GM18499 (cell line): ENCODE data around the gene ANKRD13D.
"Not testable (repeated sequence)": the region's sequence is repeated elsewhere in the genome, so short reads cannot be mapped to it uniquely, and the experiment has no call there.

Experiments used
- ATAC-seq: cut with Tn5 transposase; IDR thresholded peaks from one replicate; pipeline ENCODE4 v1.9.1; 2021; ENCODE audit warnings: moderate number of reproducible peaks; ENCODE audit not compliant: insufficient read depth, unreplicated experiment

ANKRD13D gene

GRCh38 chr11:67289226-67289650 lies at the start of gene ANKRD13D:
Gene ANKRD13D, plus strand, starts transcription at chr11:67289303. Its CDS starts 158 bp downstream, at chr11:67289461.
- no peak for ATAC-seq

- ATAC-seq = peak; percentile 63
These were observed 49.1 kb upstream of the ANKRD13D start for GRCh38 chr11:67239783-67240575.

GRCh38 chr11:67240576-67241389 lies 48.3 kb upstream of the ANKRD13D start:
- no peak for ATAC-seq

- no peak for ATAC-seq
These were observed 46.6 kb upstream of the ANKRD13D start for GRCh38 chr11:67242548-67242947.

- no peak for ATAC-seq
These were observed 46.1 kb upstream of the ANKRD13D start for GRCh38 chr11:67243051-67243450.

GRCh38 chr11:67245046-67245445 lies 44.1 kb upstream of the ANKRD13D start:
- ATAC-seq = no peak

GRCh38 chr11:67247946-67248550 lies 41.1 kb upstream of the ANKRD13D start:
- ATAC-seq = no peak

- no peak for ATAC-seq
These were observed 40.5 kb upstream of the ANKRD13D start for GRCh38 chr11:67248653-67249052.

- ATAC-seq = no peak
These were observed 38.8 kb upstream of the ANKRD13D start for GRCh38 chr11:67250059-67251043.

GRCh38 chr11:67251841-67252240 lies 37.3 kb upstream of the ANKRD13D start:
- ATAC-seq = no peak

GRCh38 chr11:67252831-67253239 lies 36.3 kb upstream of the ANKRD13D start:
- ATAC-seq = no peak

- no peak for ATAC-seq
These were observed 35.1 kb upstream of the ANKRD13D start for GRCh38 chr11:67253872-67254624.

- ATAC-seq = no peak
These were observed 34.3 kb upstream of the ANKRD13D start for GRCh38 chr11:67254798-67255197.

- no peak for ATAC-seq
These were observed 33.8 kb upstream of the ANKRD13D start for GRCh38 chr11:67255353-67255752.

- no peak for ATAC-seq
These were observed 33.2 kb upstream of the ANKRD13D start for GRCh38 chr11:67255864-67256263.

GRCh38 chr11:67256477-67257135 lies 32.5 kb upstream of the ANKRD13D start:
- ATAC-seq = no peak

- ATAC-seq = no peak
These were observed 28.7 kb upstream of the ANKRD13D start for GRCh38 chr11:67260406-67260805.

GRCh38 chr11:67260885-67261639 lies 28.0 kb upstream of the ANKRD13D start:
- ATAC-seq = not testable (repeated sequence)
